Stimulated activated CD4-positive, alpha-beta T cell treated with anti-CD3 and anti-CD28 coated beads, Interleukin-12 subunit alpha, Interleukin-12 subunit beta, amount 100 ng/mL, for 48 hours (primary cell): ENCODE measurements around the gene HLA-DPB1.
"Not testable (repeated sequence)": the region's sequence is repeated elsewhere in the genome, so short reads cannot be mapped to it uniquely, and the experiment has no call there.

Source experiments
- DNase-seq, 3 donors: peaks; one replicate each; pipeline ENCODE4 v3.0.0-alpha.2; 2020; ENCODE audit warnings: low read depth in 2 of 3, low spot score in 1 of 3

The HLA-DPB1 gene

DNA sequence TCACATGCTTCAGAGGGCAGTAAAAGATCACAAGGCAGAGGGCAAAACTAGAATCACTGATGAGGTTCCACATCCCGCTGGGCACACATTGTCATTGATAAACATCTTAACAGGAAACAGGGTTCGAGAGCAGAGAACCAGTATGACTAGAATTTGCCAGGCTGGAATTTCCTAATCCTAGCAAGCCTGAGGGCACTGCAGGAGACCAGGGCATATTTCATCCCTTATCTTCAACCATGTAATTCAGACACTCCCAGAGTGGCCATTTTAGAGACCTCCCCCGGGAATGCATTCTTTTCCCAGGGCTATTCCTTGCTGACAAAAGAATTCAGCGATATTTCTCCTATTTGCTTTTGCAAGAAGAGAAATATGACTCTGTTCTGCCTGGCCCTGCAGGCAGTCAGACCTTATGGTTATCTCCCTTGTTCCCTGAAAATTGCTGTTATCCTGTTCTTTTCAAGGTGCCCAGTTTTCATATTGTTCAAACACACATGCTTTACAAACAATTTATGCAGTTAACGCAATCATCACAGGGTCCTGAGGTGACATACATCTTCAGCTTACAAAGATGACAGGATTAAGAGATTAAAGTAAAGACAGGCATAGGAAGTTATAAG, 25.4 kb downstream of the HLA-DPB1 start:
- DNase-seq, result not testable (repeated sequence)

DNA sequence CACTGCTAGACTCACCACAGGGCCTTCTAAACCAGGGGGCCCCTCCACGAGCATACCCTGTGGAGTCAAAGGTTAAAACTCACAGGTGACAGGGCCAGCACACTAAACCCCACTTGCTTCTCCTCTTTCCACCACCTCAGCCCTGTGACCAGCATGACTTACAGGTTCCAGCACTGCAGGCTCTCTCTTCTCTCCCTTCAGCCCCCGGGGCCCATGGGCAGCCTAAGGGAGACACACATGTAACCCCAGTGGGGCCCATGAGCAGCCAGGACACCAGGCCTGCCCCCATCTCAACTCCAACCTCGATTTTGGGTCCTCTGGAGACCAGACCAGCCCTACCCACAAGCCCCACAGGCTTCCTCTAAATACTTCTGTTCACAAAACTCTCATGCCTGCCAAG, 28.0 kb downstream of the HLA-DPB1 start:
- no peak for DNase-seq

DNA sequence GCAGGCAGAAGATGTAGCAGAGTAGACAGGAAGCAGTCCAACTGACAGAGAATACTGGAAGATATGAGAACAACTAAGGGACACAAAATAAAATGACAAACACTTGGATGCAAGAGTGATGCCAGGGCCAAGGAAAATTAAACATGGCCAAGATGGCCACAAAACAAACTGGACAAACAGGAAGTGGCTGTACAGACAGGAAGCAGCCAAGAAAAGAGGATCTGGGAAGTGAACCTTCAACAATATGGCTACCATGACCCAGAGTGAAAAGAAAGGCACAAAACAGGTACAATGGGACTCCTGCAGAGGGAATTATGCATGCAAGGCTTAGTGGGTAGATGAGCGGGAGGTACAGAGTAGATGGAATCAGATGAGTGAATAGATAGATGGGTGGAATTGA, 29.1 kb downstream of the HLA-DPB1 start:
- DNase-seq, result no peak

DNA sequence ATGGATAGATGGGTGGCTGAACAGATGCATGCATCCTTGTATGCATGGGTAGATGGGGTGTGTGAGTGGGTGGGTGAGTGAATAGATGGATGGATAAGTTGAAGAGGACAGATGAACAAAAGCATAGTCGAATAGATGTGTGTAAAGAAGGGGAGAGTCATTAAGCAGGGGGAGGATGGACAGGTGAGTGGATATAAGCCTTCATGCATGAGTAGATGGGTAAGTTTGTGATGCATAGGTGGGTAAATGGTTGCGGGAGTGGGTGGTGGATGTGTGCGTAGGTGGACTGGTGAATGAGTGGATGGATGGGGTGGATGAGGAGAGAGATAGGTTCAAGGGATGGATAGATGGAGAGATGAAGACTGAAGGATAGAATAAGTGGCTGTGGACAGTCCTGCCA, 29.6 kb downstream of the HLA-DPB1 start:
- no peak for DNase-seq

DNA sequence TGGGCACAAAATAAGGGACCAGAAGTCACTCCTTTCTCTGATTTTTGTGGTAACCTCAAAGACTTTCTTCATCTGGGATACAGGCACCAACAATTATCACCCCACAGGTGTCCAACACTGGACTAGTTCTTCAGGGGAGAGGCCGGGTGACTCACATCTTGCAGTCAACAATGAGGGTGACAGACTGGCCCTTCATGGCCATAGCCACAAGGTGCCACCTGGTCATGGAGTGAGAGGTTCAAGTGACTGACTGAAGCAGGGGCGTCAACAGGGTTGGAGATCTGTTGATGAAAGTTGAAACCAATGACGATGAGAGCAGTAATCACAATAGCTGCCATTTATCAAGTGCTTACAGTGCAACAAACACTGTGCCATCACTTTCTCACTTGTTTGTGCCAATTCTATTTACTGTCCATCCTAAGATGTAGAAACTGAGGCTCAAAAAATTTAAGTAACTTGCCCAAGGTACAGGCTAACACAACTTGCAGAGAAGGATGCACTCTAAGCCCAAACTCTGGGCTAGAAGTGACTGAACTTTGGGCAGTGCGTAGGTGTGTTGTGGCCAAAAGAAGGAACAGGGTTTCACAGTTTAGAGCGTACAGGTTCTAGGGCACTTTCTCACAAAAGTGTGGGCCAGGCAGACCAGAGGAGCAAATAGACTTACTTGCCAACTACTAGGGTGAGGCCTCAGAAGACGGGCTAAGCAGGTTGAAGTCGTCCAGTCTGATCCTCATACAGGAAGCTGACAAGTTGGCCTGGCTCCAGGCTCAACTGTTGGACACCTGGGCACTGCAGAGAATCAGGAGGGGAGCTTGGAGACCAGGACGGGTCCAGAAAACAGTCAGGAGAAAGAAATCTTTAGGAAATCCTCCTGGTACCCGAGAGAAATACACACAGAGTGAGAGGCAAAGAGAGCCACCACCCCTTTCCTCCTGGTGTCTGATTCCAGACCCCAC, 30.4 kb downstream of the HLA-DPB1 start:
- no peak for DNase-seq

DNA sequence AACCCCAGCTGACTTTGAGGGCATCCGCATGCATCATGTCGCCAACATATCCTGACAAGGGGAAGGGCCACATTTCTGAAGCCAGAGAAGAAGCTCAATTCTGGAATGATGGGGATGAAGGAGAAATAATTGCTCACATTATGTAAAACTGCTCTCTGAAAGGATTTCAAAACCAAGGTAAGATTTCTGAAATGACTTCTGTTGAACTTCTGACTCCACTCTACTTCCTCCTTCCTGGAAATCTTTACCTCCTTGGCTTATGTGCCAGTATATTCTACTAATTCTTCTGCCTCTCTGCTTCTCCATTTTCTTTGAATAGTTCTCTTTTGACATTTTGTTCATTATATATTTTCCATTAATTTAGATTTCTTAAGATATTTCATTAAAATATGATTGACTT, 31.9 kb downstream of the HLA-DPB1 start:
- no peak for DNase-seq

DNA sequence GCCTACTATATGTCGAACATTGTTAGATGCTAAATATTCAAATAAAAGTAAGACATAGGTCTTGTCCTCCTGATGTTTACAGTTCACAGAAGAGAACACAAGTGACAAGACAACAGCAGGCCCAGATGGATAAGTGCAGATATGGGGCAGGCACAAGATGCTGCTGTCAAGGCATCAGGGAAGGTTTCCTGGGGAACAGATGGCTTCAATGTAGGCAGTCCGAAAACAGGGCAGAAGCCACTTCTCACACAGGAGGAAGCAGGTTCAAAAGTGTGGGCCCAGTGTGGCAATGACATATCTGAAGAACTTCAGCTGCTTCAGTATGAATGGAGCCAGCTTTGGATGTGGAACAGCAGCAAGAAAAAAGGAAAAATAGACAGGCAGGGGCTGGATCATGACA, 32.5 kb downstream of the HLA-DPB1 start:
- DNase-seq, result no peak

DNA sequence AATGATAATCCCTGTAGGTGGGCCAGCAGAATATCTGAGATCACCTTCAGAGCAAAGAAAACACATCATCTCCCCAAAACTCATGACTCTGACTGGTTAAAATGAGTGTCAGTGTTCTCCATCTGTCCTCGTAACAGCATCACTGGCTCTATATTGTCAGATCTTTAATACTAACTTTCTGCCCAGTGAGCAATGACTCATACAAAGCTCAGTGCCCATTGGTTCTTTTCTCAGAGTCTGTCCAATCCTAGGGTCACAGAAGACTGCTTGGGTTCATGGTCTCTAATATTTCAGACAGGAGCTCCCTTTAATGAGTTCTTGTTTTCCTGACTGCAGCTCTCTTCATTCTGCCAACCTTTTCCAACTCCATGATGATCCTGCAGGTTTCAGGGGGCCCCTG, 36.4 kb downstream of the HLA-DPB1 start:
- no peak for DNase-seq

DNA sequence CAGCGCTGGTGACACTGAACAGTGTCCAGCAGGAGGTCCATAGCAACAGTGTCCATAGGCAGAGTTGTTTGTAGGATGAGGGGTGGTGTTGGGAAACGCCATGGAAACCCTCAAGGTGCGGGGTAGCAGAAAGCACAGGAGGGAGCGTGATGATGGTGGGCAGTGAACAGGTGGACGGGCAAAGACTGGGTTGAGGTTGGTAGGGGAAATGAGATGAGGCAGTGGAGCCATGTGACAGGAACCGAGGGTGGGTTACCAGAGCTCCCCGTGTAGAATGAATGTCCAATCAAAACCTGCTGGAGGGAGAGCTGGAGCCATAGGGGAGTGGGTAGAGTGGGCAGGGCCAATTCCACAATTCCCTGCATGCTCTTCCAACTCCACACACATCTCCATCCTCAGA, 38.0 kb downstream of the HLA-DPB1 start:
- DNase-seq, result no peak

DNA sequence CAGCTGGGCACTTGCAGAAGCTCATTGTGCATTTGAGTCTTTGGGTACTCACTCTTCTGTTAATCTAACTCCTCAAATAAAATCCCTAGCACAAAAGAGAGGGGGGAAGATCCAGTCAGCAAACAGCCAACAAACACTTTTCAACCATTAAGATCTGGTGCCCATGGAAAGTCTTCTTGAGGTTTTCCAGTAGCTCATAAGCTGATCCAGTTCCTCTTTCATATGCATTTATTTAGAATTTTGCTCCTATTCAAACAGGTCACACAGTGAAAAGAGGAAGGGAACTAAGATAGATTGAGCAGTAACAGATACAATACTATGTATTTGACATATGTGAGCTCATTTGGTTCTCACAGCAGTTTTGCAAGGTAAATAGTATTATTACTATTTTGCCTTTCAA, 38.6 kb downstream of the HLA-DPB1 start:
- no peak for DNase-seq

DNA sequence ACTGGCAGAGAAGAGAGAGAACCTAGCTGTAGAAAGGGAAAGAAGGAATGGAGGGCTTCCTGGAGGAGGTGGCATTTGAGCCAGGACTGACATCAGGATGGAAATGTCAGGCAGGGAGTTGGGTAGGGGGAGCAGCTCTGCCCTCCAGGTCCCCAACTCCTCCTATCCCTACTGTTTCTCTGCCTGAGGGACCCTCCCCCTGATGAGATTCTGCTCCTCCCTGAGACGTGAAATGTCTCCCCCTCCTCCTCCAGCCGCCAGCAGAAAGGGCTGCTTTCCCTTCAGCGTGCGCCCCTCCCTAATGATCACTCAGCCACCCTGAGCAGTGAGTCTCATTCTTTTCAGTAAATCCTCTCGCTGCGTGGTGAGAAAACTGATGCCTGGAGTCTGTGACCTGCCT, 40.6 kb downstream of the HLA-DPB1 start:
- no peak for DNase-seq

DNA sequence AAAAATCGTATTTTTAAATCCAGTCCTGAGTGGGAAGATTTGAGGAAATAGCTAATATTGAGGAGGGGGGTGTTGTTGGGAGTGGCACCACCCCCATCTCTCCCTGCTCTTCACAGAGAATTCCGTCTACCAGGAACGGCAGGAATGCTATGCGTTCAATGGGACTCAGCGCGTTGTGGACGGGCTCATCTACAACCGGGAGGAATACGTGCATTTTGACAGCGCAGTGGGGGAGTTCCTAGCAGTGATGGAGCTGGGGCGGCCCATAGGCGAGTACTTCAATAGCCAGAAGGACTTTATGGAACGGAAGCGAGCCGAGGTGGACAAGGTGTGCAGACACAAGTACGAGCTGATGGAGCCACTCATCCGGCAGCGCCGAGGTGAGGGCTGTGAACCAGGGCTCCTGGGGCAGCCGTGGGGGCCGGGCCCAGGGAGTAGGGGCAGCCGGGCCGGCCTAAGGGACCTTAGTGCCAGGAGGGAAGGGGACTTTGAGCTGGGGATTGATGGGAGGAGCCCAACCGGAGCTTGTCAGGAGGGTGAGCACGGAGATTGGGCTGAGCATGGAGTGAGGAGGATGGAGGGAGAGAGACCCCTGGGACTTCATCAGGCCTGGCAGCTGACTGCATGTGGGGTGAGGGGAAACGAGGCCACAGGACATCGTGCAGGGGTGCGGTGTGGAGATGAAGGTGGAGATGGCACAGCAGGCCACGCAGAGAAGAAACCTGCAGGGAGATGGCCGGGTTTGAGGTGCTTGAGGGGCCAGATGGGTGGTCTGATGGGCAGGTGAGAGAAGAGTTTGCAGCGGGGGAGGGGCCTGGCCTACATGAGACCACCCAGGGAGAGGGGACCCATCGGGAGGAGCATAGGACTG, 41.3 kb downstream of the HLA-DPB1 start:
- no peak for DNase-seq

DNA sequence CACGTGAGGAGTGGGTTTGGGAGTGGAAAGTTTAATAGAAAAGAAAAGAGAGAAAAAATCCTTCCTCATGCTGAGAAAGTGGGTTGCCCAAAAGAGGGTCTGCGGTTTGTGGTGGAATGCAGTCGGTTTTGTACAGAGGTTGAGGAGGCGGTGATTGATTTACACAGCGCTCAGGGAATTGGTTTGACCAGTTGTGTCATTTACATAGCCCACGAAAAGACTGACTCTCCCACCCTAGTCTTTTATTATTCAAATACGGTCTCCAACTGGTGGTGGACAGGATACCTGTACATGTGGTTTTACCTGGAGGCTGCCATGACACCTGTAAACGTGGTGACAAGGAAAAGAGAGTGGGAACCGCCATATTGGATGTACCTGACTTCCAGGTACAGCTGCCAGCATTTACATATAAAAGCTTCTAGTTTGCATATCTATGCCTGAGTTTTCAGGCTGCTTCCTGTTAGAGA, 42.1 kb downstream of the HLA-DPB1 start:
- no peak for DNase-seq

DNA sequence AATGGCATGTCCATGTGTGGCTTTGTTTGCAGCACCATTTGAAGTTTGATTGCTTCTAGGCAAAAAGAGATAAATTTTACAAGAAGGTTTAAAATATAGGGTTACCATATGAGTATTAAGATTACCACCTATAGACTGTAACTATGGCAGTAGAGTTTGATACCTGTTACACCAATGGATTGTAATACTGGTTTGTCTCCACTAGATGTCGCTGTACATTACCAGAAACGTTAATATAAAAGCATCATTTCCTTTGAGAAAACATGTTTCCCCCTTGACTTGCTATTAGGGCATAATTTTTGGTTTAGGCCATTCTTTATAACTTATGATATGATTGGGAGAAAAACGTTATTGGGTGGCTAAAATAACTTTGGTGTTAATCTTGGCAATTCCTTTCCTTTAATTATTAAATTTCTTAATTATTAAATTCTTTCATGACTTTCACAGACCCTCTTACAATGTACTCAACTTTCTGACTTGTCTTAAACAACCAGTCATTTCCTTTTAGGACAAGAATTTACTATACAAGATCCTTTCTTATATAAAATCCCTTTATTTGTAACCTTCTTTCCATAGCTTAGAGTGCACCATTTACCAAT, 42.8 kb downstream of the HLA-DPB1 start:
- DNase-seq, result peak in 1 of 3 donors; percentile 47

DNA sequence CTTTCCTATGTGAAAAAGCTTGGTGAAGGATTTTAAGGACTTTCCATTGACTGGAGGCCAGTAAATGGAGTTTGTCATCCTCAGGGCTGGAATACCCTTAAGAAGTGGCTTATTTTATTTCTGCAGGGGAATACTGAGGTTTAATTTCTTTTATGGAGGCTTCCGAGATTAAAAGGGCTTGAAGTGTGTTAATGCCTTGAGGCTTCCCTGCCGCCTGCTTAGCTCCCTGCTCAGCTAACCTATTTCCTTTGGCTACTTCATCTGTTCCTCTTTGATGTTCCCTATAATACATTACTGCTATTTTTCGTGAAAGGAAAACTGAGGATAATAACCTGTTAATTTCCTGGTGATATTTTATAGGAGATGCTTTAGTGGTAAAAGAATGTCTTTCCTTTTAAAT, 44.2 kb downstream of the HLA-DPB1 start:
- no peak for DNase-seq

DNA sequence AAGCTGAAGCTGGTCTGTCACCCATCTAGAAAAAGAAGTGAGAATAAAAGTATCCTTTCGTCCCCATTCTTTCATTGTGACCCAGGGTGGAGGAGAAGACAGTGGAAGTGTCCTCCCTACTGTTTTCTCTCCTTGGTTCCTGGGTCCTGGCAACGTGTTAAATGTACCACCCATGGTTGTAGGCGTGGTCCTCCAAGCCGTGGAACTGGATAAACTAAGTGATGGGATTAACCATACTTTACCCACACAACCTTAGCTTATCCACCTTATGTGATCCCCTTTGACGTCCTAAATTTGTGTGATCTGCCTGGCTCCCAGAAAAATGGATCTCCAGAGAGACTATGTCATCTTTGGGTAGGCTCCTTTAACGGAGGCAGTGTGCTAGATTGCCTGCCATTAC, 47.4 kb downstream of the HLA-DPB1 start:
- no peak for DNase-seq

DNA sequence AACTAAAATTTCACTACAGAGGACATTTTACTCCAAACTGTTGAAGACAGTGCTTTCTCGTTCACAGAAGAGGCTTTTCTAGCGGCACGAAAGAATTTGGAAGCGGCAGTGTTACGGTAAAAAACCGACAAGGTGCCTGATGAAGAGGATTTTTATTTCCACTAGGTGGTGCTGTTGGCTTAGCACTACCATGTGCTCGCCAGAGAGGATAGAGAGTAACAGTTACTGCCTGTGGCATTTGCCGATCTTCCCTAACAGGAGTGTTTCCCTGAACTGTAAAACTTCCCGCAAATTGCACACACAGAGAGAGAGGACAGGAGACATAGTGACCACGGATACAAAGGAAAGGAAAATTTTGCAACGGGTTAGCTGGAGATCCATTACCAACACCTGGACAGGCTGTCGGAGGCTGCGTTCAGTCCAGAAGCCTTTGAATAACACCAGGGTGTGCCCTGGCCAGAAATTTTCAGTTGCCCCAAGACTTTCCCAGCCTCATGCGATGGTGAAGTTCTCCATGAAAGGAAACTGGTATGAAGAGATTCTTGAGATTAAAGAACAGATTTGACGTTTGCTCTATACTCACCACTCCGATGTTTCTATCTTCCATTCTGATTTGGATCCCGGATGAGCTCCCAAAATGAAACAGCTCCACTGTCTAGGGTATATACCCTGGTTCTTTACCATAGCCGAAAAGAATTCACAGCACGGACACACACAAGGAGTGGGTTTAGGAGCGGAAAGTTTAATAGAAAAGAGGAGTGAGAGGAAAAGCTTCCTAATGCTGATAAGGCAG, 48.1 kb downstream of the HLA-DPB1 start:
- peak in 1 of 3 donors; percentile 28 for DNase-seq

DNA sequence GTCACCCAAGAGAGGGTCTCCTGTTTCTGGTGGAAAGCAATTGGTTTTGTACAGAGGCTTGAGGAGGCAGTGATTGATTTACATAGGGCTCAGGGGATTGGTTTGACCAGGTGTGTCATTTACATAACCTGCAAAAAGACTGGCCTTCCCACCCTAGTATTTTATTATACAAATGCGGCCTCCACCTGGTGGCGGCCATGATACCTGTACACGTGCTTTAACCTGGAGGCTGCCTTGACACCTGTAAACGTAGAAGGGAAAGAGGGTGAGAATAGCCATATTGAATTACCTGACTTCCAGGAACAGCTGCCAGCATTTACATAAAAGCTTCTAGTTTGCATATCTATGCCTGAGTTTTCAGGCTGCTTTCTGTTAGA, 48.7 kb downstream of the HLA-DPB1 start:
- DNase-seq, result no peak

DNA sequence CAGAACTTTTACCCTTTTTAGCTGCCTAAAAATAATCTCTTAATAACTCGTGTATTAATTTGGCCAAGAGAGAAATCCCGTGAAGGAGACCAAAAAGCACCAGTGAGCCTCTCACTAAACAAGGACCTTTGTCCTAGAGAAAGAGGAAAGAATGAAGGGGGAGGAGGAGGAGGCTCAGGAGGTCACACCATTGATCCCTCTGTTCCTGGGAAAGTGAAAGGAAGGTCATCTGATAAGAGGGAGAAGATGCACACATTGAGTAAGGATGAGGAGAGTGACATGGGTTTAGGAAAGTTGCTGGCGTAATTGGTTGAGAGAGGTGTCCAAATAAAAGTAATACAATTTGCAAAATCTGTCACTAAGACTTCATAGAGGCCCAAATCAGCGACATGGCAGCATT, 49.2 kb downstream of the HLA-DPB1 start:
- no peak for DNase-seq

DNA sequence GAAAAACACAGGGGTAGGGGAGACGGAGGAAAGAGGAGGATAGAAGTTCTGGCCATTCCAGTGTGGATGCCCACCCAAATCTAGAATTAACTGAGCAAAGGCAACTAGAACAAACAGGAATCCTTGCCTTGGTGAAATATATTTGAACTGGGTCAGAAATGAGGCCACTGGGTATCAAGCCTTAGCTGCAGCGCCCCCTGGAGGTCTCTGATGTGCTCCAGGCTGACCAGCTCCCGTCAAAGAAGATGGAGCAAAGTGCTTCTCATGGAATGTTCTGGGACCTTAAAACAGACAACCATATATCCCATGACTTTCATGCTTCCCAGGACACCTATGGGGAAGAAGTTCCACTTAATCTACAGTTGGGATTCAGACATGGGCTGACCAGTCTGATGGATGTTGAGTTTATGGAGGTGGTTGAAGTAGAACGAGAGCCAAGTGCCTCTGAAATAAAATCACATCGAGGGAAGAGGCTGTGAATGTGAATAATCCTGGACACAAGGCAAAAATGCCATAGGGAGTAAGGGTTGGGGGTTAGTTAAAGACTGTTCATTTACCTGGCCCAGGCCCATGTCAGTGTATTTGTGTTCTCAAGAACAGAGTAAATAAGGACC, 50.4 kb downstream of the HLA-DPB1 start:
- peak; percentile 33 to 66 (median 65) for DNase-seq
